Activated naive CD4-positive, alpha-beta T cell treated with anti-CD3 and anti-CD28 coated beads, Interleukin-2, amount 50 U/mL, for 24 hours (primary cell): ENCODE results near the gene HLCS.
"Not testable (repeated sequence)": the region's sequence is repeated elsewhere in the genome, so short reads cannot be mapped to it uniquely, and the experiment has no call there.

Experiments used
- H3K27ac Mint-ChIP-seq: one replicate; pipeline ENCODE4 v1.8.0; 2021; ENCODE audit warnings: mild to moderate bottlenecking, mixed read lengths
- H3K27me3 Mint-ChIP-seq: one replicate; pipeline ENCODE4 v1.8.0; 2021; ENCODE audit warnings: mixed read lengths
- H3K36me3 Mint-ChIP-seq: one replicate; pipeline ENCODE4 v1.8.0; 2021; ENCODE audit warnings: mixed read lengths
- H3K4me1 Mint-ChIP-seq: one replicate; pipeline ENCODE4 v1.8.0; 2021; ENCODE audit warnings: mixed read lengths
- H3K4me3 Mint-ChIP-seq: one replicate; pipeline ENCODE4 v1.8.0; 2021; ENCODE audit warnings: mild to moderate bottlenecking, mixed read lengths
- H3K9me3 Mint-ChIP-seq: one replicate; pipeline ENCODE4 v1.8.0; 2021; ENCODE audit warnings: mixed read lengths

Gene HLCS

GRCh38 chr21:36966066-36966820 is at the start of gene HLCS:
Gene HLCS, minus strand, starts transcription at chr21:36966669. Its CDS starts 31 bp downstream, at chr21:36966638.
- Mint-ChIP-seq H3K36me3 (no peaks in the 10 kb centered on the region), H3K4me3 (peak within 1 kb of the TSS; percentile 93), H3K9me3 (no peaks in the 10 kb centered on the region), H3K27ac (peak within 1 kb of the TSS; percentile 98), H3K4me1 (peaks cover 18% of the 10 kb centered on the region), H3K27me3 (no peaks in the 10 kb centered on the region)

GRCh38 chr21:37009740-37010341 is 43.4 kb upstream of the HLCS start:
- H3K36me3 Mint-ChIP-seq = no peaks in the 10 kb centered on the region
- peaks cover 13% of the 10 kb centered on the region for H3K4me1 Mint-ChIP-seq
- H3K27me3 Mint-ChIP-seq = peaks cover 30% of the 10 kb centered on the region
- no peaks in the 10 kb centered on the region for H3K9me3 Mint-ChIP-seq
- no peak overlapping the region for H3K27ac Mint-ChIP-seq
- peak overlapping the region; percentile 36 for H3K4me3 Mint-ChIP-seq

- H3K27ac Mint-ChIP-seq = no peak overlapping the region
- no peak overlapping the region for H3K4me3 Mint-ChIP-seq
- H3K36me3 Mint-ChIP-seq = no peaks in the 10 kb centered on the region
- peaks cover 27% of the 10 kb centered on the region for H3K27me3 Mint-ChIP-seq
- H3K4me1 Mint-ChIP-seq = peaks cover 13% of the 10 kb centered on the region
- H3K9me3 Mint-ChIP-seq = no peaks in the 10 kb centered on the region
Observed at GRCh38 chr21:37008724-37009123, 42.3 kb upstream of the HLCS start.

GRCh38 chr21:37006486-37007291 is 40.2 kb upstream of the HLCS start, which contains the start of gene RIPPLY3:
Gene RIPPLY3, plus strand, starts transcription at chr21:37006702. Its CDS starts 71 bp downstream, at chr21:37006773.
- H3K27ac Mint-ChIP-seq = no peak within 1 kb of the TSS
- no peaks in the 10 kb centered on the region for H3K9me3 Mint-ChIP-seq
- peaks cover 18% of the 10 kb centered on the region for H3K4me1 Mint-ChIP-seq

GRCh38 chr21:37005548-37006485 is 39.3 kb upstream of the HLCS start:
- Mint-ChIP-seq H3K4me3 (no peak overlapping the region), H3K27ac (no peak overlapping the region), H3K4me1 (peaks cover 24% of the 10 kb centered on the region), H3K9me3 (no peaks in the 10 kb centered on the region), H3K36me3 (no peaks in the 10 kb centered on the region), H3K27me3 (peaks cover 17% of the 10 kb centered on the region)

More at GRCh38 chr21:37006486-37007291, 40.2 kb upstream of the HLCS start, which contains the start of gene RIPPLY3:
- Mint-ChIP-seq H3K36me3 (no peaks in the 10 kb centered on the region), H3K27me3 (peaks cover 22% of the 10 kb centered on the region), H3K4me3 (peak within 1 kb of the TSS; percentile 75)

GRCh38 chr21:37003917-37004316 is 37.4 kb upstream of the HLCS start:
- H3K4me3 Mint-ChIP-seq, H3K9me3 Mint-ChIP-seq, H3K27ac Mint-ChIP-seq, H3K36me3 Mint-ChIP-seq, H3K27me3 Mint-ChIP-seq: not testable (repeated sequence)
- peaks cover 19% of the 10 kb centered on the region for H3K4me1 Mint-ChIP-seq

GRCh38 chr21:37002851-37003250 is 36.4 kb upstream of the HLCS start:
- H3K4me3 Mint-ChIP-seq, H3K9me3 Mint-ChIP-seq, H3K36me3 Mint-ChIP-seq, H3K27me3 Mint-ChIP-seq, H3K27ac Mint-ChIP-seq: not testable (repeated sequence)
- H3K4me1 Mint-ChIP-seq = peaks cover 19% of the 10 kb centered on the region

GRCh38 chr21:37001441-37001840 is 35.0 kb upstream of the HLCS start:
- no peaks in the 10 kb centered on the region for H3K9me3 Mint-ChIP-seq
- no peak overlapping the region for H3K4me3 Mint-ChIP-seq

GRCh38 chr21:37000381-37000780 is 33.9 kb upstream of the HLCS start:
- Mint-ChIP-seq H3K27me3 (no peaks in the 10 kb centered on the region), H3K36me3 (no peaks in the 10 kb centered on the region), H3K4me3 (no peak overlapping the region), H3K27ac (peak overlapping the region; percentile 36), H3K9me3 (no peaks in the 10 kb centered on the region), H3K4me1 (peaks cover 16% of the 10 kb centered on the region)

More at GRCh38 chr21:37001441-37001840, 35.0 kb upstream of the HLCS start:
- no peaks in the 10 kb centered on the region for H3K27me3 Mint-ChIP-seq
- H3K4me1 Mint-ChIP-seq = peaks cover 16% of the 10 kb centered on the region
- H3K27ac Mint-ChIP-seq = peak overlapping the region; percentile 8
- H3K36me3 Mint-ChIP-seq = no peaks in the 10 kb centered on the region

- no peaks in the 10 kb centered on the region for H3K27me3 Mint-ChIP-seq
- H3K27ac Mint-ChIP-seq = no peak overlapping the region
- H3K9me3 Mint-ChIP-seq = no peaks in the 10 kb centered on the region
- H3K36me3 Mint-ChIP-seq = no peaks in the 10 kb centered on the region
- H3K4me1 Mint-ChIP-seq = peaks cover 16% of the 10 kb centered on the region
- no peak overlapping the region for H3K4me3 Mint-ChIP-seq
Observed at GRCh38 chr21:36999131-36999898, 32.8 kb upstream of the HLCS start.

- not testable (repeated sequence) for H3K9me3 Mint-ChIP-seq, H3K36me3 Mint-ChIP-seq, H3K27me3 Mint-ChIP-seq, H3K4me1 Mint-ChIP-seq, H3K27ac Mint-ChIP-seq, H3K4me3 Mint-ChIP-seq
Observed at GRCh38 chr21:36995285-36995684, 28.8 kb upstream of the HLCS start.

GRCh38 chr21:36994501-36995158 is 28.2 kb upstream of the HLCS start:
- H3K27me3 Mint-ChIP-seq = no peaks in the 10 kb centered on the region
- H3K9me3 Mint-ChIP-seq = no peaks in the 10 kb centered on the region

GRCh38 chr21:36992671-36993070 is 26.2 kb upstream of the HLCS start:
- no peak overlapping the region for H3K27ac Mint-ChIP-seq
- no peaks in the 10 kb centered on the region for H3K9me3 Mint-ChIP-seq
- no peak overlapping the region for H3K4me3 Mint-ChIP-seq
- no peaks in the 10 kb centered on the region for H3K36me3 Mint-ChIP-seq
- H3K4me1 Mint-ChIP-seq = peaks cover 14% of the 10 kb centered on the region
- no peaks in the 10 kb centered on the region for H3K27me3 Mint-ChIP-seq

More at GRCh38 chr21:36994501-36995158, 28.2 kb upstream of the HLCS start:
- H3K27ac Mint-ChIP-seq = no peak overlapping the region
- no peaks in the 10 kb centered on the region for H3K36me3 Mint-ChIP-seq
- H3K4me1 Mint-ChIP-seq = peaks cover 4% of the 10 kb centered on the region
- H3K4me3 Mint-ChIP-seq = no peak overlapping the region
